Measurements from ENCODE around the gene SRRM1. TPM values are rescaled to one million over a fixed set of nuclear protein-coding genes. Genes with fewer than 3 reads are reported as not detected.
"Not testable (repeated sequence)": the region's sequence is repeated elsewhere in the genome, so short reads cannot be mapped to it uniquely, and the experiment has no call there.

The SRRM1 gene
- total RNA-seq, 2 experiments from 2014 or later = 233 to 234 TPM

DNA sequence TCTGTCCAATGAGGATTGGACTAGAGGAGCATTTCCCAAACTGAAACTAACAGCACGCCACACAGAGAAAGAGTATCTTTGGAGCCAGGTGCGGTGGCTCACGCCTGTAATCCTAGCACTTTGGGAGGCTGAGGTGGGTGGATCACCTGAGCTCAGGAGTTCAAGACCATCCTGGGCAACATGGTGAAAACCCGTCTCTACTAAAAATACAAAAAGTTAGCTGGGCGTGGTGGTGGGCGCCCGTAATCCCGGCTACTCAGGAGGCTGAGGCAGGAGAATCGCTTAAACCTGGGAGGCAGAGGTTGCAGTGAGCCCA lies 62.9 kb downstream of the SRRM1 start:
- CTCF ChIA-PET, POLR2A ChIA-PET: not testable (repeated sequence)

DNA sequence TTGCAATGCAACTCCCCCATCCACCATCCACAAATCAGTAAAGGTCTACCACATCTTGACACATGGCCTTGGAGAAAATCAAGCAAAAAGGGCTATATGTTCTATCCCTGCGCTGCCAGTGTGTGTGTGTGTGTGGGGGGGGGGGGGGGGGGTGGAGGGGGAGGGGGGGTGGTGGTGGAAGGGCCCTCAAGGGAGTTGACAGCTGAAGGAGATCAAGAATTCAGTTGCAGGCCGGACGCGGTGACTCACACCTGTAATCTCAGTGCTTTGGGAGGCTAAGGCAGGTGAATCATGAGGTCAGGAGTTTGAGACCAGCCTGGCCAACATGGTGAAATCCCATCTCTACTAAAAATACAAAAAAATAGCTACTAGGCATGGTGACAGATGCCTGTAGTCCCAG lies 64.6 kb downstream of the SRRM1 start:
- CTCF ChIA-PET = interaction anchor here (0.7 kb wide), 1 partner anchor 17 kb away, joined by 3 read pairs; no protein-coding TSS in a partner anchor
- POLR2A ChIA-PET = no interaction called here

DNA sequence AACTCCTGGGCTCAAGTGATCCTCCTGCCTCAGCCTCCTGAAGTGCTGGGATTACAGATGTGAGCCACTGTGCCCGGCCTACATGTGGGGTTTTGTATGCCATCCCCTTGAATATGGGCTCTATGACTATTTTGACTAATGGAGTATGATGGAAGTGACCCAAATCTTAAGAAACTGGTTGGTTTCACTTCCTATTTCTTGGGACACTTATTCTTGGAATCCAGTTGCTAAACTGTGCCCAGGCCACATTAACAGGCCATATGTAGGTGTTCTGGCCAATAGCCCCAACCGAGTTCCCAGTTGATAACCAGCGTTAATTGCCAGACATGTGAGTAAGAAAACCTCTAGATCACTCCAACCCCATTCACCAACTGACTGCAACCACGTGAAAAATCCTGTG lies 65.8 kb downstream of the SRRM1 start:
- ChIA-PET CTCF (no interaction called here), POLR2A (no interaction called here)

DNA sequence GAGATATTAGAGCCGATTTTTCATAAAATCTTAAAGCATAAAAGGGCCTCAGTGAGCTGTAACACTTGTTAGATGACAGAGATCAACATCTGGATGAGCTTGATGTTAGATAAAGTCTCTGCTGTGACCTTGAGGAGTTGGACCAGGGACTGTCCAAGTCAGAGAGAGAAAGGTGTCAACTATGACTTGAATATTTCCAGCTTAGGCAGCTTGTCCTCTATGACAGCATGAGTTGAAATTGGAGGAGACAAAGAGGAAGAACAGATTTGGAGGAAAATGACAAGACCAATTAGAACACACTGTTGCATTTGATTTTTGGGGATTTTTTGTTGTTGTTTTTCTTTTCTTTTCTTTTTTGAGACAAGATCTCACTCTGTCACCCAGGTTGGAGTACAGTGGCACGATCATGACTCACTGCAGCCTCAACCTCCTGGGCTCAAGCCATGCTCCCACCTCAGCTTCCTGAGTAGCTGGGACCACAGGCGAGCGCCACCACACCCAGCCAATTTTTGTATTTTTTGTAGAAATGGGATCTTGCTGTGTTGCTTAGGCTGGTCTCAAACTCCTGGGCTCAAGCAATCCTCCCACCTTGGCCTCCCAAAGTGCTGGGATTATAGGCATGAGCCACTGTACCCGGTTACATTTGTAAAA lies 66.8 kb downstream of the SRRM1 start:
- CTCF ChIA-PET = no interaction called here
- POLR2A ChIA-PET = no interaction called here

DNA sequence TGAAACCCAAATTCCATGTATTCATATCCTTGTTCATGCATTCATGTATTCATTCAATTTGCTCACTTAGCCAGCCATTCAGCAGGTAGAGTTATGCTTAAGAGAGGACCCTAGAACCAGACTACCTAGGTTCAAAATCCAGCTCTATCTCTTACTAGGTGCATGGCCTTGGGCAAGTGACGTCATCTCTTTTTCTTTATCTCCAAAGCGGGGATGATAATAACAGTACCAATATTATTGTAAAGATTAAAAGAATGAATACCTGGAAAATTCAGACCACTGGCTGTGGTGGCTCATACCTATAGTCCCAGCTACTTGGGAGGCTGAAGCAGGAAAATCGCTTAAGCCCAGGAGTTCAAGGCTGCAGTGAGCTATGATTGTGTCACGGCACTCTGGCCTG lies 68.2 kb downstream of the SRRM1 start:
- POLR2A ChIA-PET = no interaction called here

DNA sequence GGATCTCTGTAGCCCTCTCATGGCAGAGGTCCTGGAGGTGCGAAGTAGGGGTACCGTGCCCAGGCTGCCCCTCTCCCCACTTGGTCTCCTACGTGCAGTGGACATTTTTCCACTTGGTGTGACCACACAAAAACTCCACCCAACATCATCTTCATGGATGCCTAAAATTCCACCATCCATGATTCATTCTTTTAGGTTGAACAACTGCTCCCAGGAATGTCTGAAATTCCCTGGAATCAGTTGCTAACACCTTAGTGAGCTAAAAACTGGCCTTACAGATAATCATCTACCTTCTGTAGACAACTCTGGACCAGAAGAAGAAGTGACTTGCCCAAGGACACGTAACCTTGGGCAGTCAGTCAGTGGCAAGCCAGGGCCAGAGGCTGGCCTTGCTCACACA lies 70.1 kb downstream of the SRRM1 start:
- CTCF ChIA-PET = no interaction called here
- POLR2A ChIA-PET = no interaction called here

More for the DNA sequence above, 68.2 kb downstream of the SRRM1 start:
- CTCF ChIA-PET = interaction anchor here (1.0 kb wide), 1 partner anchor 23 kb away, joined by 4 read pairs; no protein-coding TSS in a partner anchor

DNA sequence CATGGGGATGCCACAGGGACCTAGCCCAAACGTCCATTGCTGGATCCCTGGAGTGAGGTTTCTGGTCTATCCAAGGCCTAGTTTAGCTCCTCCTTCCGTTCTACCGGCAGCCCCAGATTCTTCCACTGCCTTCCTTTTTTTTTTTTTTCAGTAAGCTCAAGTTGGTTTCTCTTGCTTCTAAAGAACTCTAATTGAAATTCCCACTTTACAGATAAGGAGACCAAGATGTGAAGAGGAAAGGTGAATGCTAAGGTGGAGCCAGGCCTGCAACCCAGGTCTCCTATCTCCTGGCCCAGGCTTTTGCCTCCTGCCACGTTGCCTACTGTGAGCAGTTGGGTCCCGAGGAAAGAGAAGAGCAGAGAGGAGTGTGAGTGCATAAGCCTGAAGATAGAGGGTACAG lies 70.6 kb downstream of the SRRM1 start:
- ChIA-PET CTCF (no interaction called here), POLR2A (no interaction called here)

DNA sequence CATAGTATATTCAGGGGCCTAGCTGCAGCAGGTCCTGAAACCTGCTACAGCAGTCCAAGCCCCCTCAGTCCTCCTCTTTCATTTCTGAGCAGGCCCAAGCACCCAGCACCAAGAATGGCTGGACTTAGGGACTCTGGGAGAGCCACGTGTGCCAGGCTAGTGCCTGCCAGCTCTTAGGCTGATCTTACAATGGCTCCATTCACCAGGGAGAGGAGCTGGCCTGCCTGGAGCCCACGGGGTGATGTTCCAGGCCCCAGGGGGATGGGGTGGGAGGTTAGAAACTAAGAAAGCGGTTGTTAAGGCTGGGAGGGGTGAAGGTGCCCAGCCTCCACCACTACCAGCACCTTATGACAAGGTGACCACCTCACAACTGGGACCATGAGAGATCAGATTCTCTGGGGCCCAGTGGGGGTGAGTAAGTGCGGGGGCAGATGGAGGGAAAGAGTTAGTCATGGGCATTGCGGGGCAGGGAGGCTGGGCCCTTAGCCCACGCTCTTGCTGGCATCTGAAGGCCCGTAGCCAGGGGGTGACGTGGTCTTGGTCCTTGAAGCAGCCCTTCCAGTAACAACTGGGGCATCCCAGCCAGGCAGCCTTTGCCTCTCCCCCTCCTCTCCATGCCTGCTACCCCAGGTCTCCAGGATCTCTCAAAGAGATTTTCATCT lies 71.9 kb downstream of the SRRM1 start:
- CTCF ChIA-PET = interaction anchor here (1.2 kb wide), 1 partner anchor 26 kb away, joined by 3 read pairs; no protein-coding TSS in a partner anchor
- POLR2A ChIA-PET = no interaction called here

DNA sequence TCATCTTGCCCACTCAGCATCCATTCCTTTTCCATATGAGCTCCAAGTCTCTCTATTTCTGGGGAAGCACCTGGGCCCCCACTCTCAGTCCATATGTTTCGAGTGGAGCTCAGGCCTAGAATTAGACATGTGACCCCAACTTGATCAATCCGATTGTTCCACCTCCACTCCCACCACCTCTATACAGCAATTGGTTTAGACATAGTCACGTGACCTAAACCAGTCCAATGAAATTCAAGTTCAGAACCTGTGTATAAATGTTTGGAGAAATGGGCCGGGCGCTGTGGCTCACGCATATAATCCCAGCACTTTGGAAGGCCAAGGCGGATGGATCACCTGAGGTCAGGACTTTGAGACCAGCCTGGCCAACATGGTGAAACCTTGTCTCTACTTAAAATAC lies 72.6 kb downstream of the SRRM1 start:
- ChIA-PET CTCF (interaction anchor here (1.2 kb wide), 1 partner anchor 27 kb away, joined by 3 read pairs; no protein-coding TSS in a partner anchor), POLR2A (no interaction called here)

DNA sequence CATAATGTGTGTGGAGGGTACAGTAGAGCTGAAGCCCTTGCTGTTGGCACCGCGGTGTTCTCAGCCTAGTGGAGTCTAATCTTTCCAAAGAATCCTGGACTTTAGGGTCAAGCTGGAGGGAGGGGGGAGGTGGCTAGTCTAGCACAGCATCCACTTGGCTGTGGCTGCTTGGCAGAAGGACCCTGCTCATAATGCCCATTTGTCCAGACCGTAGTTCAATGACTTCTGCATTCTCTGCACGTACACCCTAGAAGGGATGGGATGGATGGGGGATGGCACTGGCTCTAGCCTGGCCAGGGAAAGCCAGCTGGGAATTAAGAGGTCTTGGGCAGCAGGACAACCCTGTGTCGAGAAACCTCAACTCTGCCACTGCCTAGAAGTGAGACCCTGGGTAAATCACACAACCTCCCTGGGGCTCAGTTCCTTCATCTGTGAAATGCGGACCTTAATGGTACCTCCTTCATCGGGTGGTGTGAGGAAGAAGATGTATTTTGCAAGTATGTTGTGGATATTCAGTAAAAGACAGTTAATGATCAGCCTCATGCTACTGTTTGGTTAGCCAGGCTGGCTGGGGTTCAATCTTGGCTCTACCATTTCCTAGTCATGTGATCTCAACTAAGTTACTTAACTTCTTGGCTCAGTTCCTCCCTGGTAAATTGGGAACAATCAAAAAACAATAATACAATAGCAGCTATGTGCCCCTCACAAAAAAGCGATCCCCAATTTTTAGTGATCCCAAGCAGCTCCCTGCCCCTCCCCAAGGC lies 75.0 kb downstream of the SRRM1 start:
- POLR2A ChIA-PET = no interaction called here
- CTCF ChIA-PET = interaction anchor here (1.0 kb wide), 1 partner anchor 21 kb away, joined by 3 read pairs; no protein-coding TSS in a partner anchor

DNA sequence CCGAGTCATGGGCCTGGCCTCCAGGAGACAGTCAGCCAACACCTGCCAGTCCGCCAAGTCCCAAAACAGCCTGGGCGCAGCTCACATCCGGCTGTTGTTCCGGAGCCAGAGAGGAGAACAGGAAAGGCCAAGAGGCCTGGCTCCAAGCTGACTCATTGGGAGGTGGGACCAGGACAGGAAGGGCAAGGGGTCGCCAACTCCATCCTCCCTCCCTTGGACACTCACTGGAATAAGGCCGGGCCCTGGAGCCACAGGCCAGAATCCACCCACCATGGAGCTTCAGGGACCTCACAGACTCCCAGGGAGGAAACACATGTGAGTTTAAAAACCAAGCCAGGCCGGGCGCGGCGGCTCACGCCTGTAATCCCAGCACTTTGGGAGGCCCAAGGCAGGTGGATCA lies 77.0 kb downstream of the SRRM1 start:
- CTCF ChIA-PET = interaction anchor here (1.9 kb wide), 1 partner anchor 32 kb away, joined by 4 read pairs; no protein-coding TSS in a partner anchor
- POLR2A ChIA-PET = no interaction called here

DNA sequence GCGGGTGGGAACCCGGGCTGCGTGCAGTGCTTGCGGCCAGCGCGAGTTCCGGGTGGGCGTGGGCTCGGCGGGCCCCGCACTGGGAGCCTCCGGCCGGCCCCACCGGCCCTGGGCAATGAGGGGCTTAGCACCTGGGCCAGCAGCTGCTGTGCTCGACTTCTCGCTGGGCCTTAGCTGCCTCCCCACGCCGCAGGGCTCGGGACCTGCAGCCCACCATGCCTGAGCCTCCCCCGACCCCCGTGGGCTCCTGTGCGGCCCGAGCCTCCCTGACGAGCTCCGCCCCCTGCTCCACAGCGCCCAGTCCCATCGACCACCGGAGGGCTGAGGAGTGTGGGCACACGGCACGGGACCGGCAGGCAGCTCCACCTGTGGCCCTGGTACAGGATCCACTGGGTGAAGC lies 78.4 kb downstream of the SRRM1 start:
- ChIA-PET CTCF (interaction anchor here (1.9 kb wide), 1 partner anchor 33 kb away, joined by 4 read pairs; no protein-coding TSS in a partner anchor), POLR2A (no interaction called here)

DNA sequence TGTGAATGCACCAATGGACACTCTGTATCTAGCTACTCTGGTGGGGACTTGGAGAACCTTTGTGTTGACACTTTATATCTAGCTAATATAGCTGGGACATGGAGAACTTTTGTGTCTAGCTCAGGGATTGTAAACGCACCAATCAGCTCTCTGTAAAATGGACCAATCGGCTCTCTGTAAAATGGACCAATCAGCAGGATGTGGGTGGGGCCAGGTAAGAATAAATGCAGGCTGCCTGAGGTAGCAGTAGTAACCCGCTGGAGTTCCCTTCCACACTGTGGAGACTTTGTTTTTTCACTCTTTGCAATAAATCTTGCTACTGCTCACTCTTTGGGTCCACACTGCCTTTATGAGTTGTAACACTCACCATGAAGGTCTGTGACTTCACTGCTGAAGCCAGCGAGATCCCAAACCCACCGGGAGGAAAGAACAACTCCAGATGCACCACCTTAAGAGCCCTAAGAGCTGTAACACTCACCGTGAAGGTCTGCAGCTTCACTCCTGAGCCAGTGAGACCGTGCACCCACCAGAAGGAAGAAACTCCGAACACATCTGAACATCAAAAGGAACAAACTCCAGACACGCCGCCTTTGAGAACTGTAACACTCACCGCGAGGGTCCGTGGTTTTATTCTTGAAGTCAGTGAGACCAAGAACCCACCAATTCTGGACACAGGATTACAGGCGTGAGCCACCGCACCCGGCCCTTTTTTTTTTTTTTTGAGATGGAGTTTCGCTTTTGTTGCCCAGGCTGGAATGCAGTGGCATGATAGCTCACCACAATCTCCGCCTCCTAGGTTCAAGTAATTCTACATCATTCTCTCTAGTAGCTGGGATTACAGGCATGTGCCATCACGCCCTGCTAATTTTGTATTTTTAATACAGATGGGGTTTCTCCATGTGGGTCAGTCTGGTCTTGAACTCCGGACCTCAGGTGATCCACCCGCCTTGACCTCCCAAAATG lies 79.3 kb downstream of the SRRM1 start:
- CTCF ChIA-PET = interaction anchor here (0.7 to 1.9 kb wide), 3 partner anchors 14 to 137 kb away, joined by 4 to 5 read pairs (median 4); no protein-coding TSS in a partner anchor
- POLR2A ChIA-PET = not testable (repeated sequence)

Other genes starting within 250 kb of the SRRM1 start
- gene STPG1, start 229.5 kb upstream of the SRRM1 start, total RNA-seq = 1 to 10 TPM; 5.2 to 5.7 TPM
- gene NIPAL3, start 227.5 kb upstream of the SRRM1 start, total RNA-seq = 10 to 100 TPM; 34.8 to 34.9 TPM
- gene RCAN3, start 140.5 kb upstream of the SRRM1 start, total RNA-seq = 10 to 100 TPM; 51.2 to 56.6 TPM
- gene NCMAP, start 87.2 kb upstream of the SRRM1 start, total RNA-seq = under 1 TPM in 1 of 2 experiments, not detected in 1; 0.04 TPM
- gene CLIC4, start 102.1 kb downstream of the SRRM1 start, total RNA-seq = 10 to 100 TPM; 20.7 to 21.0 TPM